Subcutaneous adipose tissue (tissue), 4 donors: ENCODE measurements around the gene IDH2. TPM values are rescaled to one million over a fixed set of nuclear protein-coding genes. Genes with fewer than 3 reads are reported as not detected.

Experiments
- total RNA-seq, 4 donors: library from RNA; depleted of rRNA; stranded (reverse); fragments of >200 nt; gene quantifications; one replicate each; pipeline ENCODE4 v1.1.0, GENCODE V29; 2016
- TF ChIP-seq, protein P1 (sequence below): fragments of 450-650 bp; IDR thresholded peaks from one replicate; pipeline ENCODE4 v1.5.1; 2016; ENCODE audit warnings: low read depth, mild to moderate bottlenecking, control low read depth, antibody characterized with exemption, moderate library complexity

IDH2 gene
- total RNA-seq, 4 donors from 2014 or later, result 17.6 to 69.9 (median 26.8) TPM

DNA sequence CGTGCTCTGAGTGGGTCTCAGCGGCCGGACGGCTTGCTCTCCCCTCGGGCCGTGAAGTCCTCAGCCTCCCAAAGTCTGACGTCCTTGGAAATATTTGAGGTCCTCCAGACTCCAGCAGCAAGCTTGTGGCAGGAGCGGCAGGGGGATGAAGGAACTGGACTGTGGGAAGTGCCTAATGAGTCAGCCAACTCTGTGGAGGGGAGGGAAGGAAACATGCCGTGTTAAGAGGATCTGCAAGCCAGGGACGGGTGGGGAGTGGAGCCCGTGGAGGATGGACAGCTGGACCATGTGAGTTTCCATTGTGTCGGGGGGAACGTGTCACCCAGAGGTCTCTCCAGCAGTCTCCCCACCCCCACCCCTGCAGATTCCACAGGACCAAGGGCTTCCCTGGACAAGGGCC lies 39.4 kb upstream of the IDH2 start:
- TF ChIP-seq, protein P1, sequence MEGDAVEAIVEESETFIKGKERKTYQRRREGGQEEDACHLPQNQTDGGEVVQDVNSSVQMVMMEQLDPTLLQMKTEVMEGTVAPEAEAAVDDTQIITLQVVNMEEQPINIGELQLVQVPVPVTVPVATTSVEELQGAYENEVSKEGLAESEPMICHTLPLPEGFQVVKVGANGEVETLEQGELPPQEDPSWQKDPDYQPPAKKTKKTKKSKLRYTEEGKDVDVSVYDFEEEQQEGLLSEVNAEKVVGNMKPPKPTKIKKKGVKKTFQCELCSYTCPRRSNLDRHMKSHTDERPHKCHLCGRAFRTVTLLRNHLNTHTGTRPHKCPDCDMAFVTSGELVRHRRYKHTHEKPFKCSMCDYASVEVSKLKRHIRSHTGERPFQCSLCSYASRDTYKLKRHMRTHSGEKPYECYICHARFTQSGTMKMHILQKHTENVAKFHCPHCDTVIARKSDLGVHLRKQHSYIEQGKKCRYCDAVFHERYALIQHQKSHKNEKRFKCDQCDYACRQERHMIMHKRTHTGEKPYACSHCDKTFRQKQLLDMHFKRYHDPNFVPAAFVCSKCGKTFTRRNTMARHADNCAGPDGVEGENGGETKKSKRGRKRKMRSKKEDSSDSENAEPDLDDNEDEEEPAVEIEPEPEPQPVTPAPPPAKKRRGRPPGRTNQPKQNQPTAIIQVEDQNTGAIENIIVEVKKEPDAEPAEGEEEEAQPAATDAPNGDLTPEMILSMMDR, result no peak

DNA sequence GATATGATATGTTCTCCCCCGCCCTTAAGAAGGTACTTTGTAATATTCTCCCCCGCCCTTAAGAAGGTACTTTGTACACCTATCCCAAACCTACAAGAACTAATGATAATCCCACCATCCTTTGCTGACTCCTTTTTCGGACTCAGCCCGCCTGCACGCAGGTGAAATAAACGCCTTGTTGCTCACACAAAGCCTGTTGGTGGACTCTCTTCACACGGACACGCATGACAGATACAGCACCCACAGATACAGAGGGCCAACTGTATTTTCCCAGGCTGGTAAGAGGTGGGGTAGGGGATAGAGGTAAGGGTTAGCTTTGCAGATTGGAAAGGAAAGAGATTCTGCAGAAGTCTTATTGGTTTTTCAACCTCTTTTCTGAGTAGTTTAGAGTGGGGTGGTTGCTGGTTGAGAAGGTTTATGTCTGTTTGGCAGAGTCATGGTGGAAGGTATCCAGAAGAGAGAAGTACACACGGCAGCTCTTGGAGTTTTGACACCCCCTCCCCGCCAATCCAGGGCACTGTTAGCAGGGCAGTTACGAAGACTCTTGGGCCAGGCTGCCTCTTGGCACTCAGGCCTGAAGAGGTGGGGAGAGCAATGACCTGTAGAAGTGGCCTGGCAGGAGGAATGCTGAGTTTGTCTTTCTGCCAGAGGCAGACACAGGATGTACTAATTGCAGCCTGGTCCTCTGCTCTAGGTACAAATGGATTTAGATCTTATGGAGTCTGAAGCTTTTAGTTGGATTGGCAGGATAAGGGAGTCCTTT lies 36.0 kb upstream of the IDH2 start:
- TF ChIP-seq, protein P1, result no peak

DNA sequence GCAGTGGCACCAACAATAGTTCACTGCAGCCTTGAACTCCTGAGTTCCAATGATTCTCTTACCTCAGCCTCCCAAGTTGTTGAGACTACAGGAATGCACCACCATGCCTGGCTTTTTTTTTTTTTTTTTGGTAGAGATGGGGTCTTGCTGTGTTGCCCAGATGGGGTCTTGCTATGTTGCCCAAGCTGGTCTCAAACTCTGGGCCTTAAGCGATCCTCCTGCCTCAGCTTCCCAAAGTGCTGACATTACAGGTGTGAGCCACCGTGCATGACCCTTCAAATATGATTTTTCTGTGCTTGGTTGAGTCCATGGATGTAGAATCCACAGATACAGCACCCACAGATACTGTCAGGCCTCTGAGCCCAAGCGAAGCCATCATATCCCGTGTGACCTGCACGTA lies 30.2 kb upstream of the IDH2 start:
- TF ChIP-seq, protein P1, result no peak

DNA sequence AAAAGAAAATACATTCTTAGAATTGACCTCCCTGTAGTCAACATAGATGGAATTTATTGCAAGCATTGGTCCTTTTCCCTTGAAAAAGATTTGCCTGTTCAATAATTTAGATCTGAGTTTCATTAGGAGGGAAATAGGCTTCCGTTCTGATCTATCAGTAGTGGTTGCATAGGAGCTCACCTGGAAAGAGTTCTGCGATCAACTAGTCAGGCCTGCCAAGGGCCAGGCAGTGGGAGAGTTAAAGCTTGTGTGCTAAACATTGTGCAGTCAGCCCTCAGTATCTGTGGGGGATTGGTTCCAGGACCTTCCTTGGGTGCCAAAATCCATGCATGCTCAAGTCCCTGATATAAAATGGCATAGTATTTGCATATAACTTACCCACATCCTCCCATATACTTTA lies 29.6 kb upstream of the IDH2 start:
- TF ChIP-seq, protein P1, result no peak

DNA sequence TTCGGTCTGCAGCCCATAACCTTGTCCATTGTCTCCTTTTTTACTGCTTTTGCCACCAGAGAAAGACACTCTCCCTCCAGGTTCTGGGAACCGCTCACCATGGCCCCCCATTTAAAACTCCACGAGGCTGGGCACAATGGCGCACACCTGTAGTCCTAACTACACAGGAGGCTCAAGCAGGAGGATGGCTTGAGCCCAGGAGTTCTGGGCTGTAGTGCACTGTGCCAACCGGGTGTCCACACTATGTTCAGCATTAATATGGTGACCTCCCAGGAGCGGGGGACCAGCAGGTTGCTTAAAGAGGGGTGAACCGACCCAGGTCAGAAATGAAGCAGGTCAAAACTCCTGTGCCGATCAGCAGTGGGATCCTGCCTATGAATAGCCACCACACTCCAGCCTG lies 28.0 kb upstream of the IDH2 start:
- TF ChIP-seq, protein P1, result no peak

DNA sequence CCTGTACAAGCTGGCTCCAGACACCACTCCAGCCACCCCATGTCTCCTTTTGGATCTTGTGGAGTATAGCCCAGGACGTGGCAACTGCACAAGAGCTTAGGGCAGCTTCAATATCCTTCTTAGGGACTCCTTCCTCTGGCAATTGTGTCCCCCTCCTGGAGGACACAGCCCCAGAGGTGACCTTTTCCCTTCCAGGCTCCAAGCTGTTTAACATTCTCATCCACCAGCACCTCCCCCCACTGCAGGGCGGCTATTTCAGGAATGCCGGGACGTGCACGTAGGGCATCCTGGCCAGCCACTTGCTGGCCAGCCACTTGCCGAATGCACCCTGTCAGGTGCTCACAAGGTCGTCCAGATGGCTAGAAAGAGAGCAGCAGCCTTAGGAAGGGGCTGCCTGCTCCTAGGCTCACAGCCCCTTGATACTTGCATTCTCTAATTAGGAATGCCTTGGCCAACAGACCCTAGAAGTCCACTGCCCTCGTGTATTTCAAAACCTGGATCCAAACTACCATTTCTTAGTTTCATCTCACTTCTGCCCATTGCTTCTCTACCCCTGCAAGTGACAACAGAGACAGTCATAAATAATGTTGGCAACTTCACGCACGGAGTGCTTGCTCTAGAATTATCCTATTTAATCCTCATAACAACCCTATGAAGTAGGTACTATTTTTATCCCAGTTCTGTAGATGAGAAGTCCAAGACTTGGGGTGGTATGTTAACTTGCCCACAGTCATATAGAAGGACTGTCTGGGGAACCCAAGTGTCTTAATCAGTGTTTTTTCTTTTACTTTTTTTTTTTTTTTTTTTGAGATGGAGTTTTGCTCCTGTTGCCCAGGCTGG lies 24.5 kb upstream of the IDH2 start:
- TF ChIP-seq, protein P1, result no peak

DNA sequence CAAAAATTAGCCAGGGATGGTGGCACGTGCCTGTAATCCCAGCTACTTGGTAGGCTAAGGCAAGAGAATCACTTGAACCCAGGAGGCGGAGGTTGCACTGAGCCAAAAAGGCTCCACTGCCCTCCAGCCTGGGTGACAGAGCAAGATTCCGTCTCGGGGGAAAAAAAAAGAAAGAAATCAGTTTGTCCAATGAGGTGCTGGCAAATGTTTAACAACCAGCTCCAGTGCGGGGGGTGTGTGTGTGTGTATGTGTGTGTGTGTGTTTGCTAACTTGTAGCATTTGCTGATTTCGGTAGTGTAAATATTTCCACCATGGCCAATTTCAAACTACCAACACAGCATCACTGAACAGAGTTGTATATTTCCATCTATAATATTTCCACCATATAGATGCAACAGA lies 23.8 kb upstream of the IDH2 start:
- TF ChIP-seq, protein P1, result no peak
